BE2C (cell line): Measurements from ENCODE around the gene PCAT6.
"Not testable (repeated sequence)": the region's sequence is repeated elsewhere in the genome, so short reads cannot be mapped to it uniquely, and the experiment has no call there.

ENCODE experiments used
- DNase-seq: peaks from one replicate; pipeline ENCODE4 v3.0.0-alpha.2; 2020
- H3K27me3 ChIP-seq: fragments of 250-450 bp; sonication (Bioruptor Pico); 2 replicates; pipeline ENCODE4 v1.5.1; 2020; ENCODE audit warnings: mild to moderate bottlenecking
- H3K36me3 ChIP-seq: fragments of 250-450 bp; sonication (Bioruptor Pico); 2 replicates; pipeline ENCODE4 v1.5.1; 2020; ENCODE audit warnings: mild to moderate bottlenecking
- H3K4me1 ChIP-seq: fragments of 250-450 bp; sonication (Bioruptor Pico); 2 replicates; pipeline ENCODE4 v1.5.1; 2020
- H3K4me3 ChIP-seq: 2 replicates; pipeline ENCODE4 v1.5.1; 2011; ENCODE audit warnings: low read depth, low read length
- H3K9me3 ChIP-seq: fragments of 250-450 bp; sonication (Bioruptor Pico); 2 replicates; pipeline ENCODE4 v1.5.1; 2020
- CTCF ChIP-seq: IDR thresholded peaks from 2 replicates; pipeline ENCODE4 v1.5.1; 2012; ENCODE audit warnings: mild to moderate bottlenecking, low read depth, low read length

The PCAT6 gene

GRCh38 chr1:202821467-202821866, 10.7 kb downstream of the PCAT6 start:
- TF ChIP-seq CTCF: no peak
- H3K36me3 ChIP-seq: no peaks in the 10 kb centered on the region
- DNase-seq: no peak
- no peaks in the 10 kb centered on the region for H3K9me3 ChIP-seq
- no peaks in the 10 kb centered on the region for H3K27me3 ChIP-seq
- H3K4me3 ChIP-seq: no peak overlapping the region
- H3K4me1 ChIP-seq: no peaks in the 10 kb centered on the region

GRCh38 chr1:202825748-202826147, 15.0 kb downstream of the PCAT6 start:
- H3K9me3 ChIP-seq: no peaks in the 10 kb centered on the region

GRCh38 chr1:202829223-202829622, 18.5 kb downstream of the PCAT6 start:
- not testable (repeated sequence) for H3K9me3 ChIP-seq, H3K27me3 ChIP-seq, H3K4me1 ChIP-seq, DNase-seq, H3K4me3 ChIP-seq, H3K36me3 ChIP-seq

More at GRCh38 chr1:202825748-202826147, 15.0 kb downstream of the PCAT6 start:
- peak; percentile 28 for DNase-seq
- no peaks in the 10 kb centered on the region for H3K36me3 ChIP-seq
- no peaks in the 10 kb centered on the region for H3K4me1 ChIP-seq
- no peak for TF ChIP-seq CTCF
- no peaks in the 10 kb centered on the region for H3K27me3 ChIP-seq
- no peak overlapping the region for H3K4me3 ChIP-seq

GRCh38 chr1:202831906-202832305, 21.2 kb downstream of the PCAT6 start:
- no peaks in the 10 kb centered on the region for H3K4me1 ChIP-seq
- TF ChIP-seq CTCF: no peak
- no peak overlapping the region for H3K4me3 ChIP-seq
- no peaks in the 10 kb centered on the region for H3K36me3 ChIP-seq
- no peaks in the 10 kb centered on the region; the same call in 1 of the 2 replicates for H3K27me3 ChIP-seq
- no peak for DNase-seq
- no peaks in the 10 kb centered on the region for H3K9me3 ChIP-seq

- H3K4me3 ChIP-seq: no peak overlapping the region
- H3K9me3 ChIP-seq: no peaks in the 10 kb centered on the region
- DNase-seq: no peak
- H3K36me3 ChIP-seq: no peaks in the 10 kb centered on the region
- no peaks in the 10 kb centered on the region for H3K4me1 ChIP-seq
- no peak for TF ChIP-seq CTCF
- no peaks in the 10 kb centered on the region; the same call in 1 of the 2 replicates for H3K27me3 ChIP-seq
These were observed 24.2 kb downstream of the PCAT6 start for GRCh38 chr1:202834771-202835547.

GRCh38 chr1:202835548-202836072, 24.9 kb downstream of the PCAT6 start:
- no peaks in the 10 kb centered on the region; the same call in 1 of the 2 replicates for H3K27me3 ChIP-seq
- no peaks in the 10 kb centered on the region for H3K36me3 ChIP-seq
- no peak for DNase-seq
- TF ChIP-seq CTCF: no peak
- H3K9me3 ChIP-seq: no peaks in the 10 kb centered on the region
- no peak overlapping the region for H3K4me3 ChIP-seq
- H3K4me1 ChIP-seq: no peaks in the 10 kb centered on the region
